ENCODE data around the gene RAB20. TPM values are rescaled to one million over a fixed set of nuclear protein-coding genes. Genes with fewer than 3 reads are reported as not detected.

Gene RAB20
- total RNA-seq, 1 experiment from 2014 or later: 14.3 TPM

DNA sequence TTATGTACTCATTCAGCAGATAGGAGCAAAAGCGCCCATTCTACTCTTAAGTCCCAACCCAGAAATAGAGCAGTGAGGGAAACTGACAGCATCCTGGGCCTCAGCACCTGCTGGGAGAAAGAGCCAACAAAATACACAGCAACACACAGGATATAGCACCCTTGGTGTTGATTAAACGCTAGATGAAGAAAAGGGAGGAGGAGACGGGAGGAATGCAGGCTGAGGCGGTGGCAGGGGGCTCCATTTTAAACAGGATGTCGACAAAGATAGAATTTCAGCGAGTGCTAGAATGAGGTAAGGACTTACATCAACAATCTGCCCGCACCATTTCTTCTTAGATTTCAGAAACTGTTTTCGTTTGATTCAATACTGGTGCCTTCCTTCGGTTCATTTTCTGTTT is 4.6 kb upstream of the RAB20 start:
- Mint-ChIP-seq H3K4me3 (no peak overlapping the region), H3K27me3 (ENCODE audit: low read depth) (peaks cover 6% of the 10 kb centered on the region), H3K36me3 (no peaks in the 10 kb centered on the region), H3K9me3 (peaks cover 9% of the 10 kb centered on the region), H3K4me1 (peaks cover 36% of the 10 kb centered on the region), H3K27ac (0 out of 2 replicates have a peak overlapping the region, but pooled peaks have one; percentile 84)
- CTCF ChIA-PET: interaction anchor here (1.3 kb wide), 1 partner anchor 110 kb away, joined by 4 read pairs; no protein-coding TSS in a partner anchor
- ATAC-seq (no peak), DNase-seq (ENCODE audit: low spot score) (no peak)
- POLR2A ChIA-PET: no interaction called here
- TF ChIP-seq, protein P1, sequence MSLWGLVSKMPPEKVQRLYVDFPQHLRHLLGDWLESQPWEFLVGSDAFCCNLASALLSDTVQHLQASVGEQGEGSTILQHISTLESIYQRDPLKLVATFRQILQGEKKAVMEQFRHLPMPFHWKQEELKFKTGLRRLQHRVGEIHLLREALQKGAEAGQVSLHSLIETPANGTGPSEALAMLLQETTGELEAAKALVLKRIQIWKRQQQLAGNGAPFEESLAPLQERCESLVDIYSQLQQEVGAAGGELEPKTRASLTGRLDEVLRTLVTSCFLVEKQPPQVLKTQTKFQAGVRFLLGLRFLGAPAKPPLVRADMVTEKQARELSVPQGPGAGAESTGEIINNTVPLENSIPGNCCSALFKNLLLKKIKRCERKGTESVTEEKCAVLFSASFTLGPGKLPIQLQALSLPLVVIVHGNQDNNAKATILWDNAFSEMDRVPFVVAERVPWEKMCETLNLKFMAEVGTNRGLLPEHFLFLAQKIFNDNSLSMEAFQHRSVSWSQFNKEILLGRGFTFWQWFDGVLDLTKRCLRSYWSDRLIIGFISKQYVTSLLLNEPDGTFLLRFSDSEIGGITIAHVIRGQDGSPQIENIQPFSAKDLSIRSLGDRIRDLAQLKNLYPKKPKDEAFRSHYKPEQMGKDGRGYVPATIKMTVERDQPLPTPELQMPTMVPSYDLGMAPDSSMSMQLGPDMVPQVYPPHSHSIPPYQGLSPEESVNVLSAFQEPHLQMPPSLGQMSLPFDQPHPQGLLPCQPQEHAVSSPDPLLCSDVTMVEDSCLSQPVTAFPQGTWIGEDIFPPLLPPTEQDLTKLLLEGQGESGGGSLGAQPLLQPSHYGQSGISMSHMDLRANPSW (CRISPR knock-in tag; conservative IDR thresholded peaks at IDR 0.05; ENCODE audit: low read depth): no peak
- TF ChIP-seq, protein P2, sequence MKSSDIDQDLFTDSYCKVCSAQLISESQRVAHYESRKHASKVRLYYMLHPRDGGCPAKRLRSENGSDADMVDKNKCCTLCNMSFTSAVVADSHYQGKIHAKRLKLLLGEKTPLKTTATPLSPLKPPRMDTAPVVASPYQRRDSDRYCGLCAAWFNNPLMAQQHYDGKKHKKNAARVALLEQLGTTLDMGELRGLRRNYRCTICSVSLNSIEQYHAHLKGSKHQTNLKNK (CRISPR knock-in tag; IDR thresholded peaks at IDR 0.05): no peak
- no peak for TF ChIP-seq SMAD4 (CRISPR knock-in tag; IDR thresholded peaks at IDR 0.05)
- TF ChIP-seq, protein P3, sequence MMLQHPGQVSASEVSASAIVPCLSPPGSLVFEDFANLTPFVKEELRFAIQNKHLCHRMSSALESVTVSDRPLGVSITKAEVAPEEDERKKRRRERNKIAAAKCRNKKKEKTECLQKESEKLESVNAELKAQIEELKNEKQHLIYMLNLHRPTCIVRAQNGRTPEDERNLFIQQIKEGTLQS (CRISPR knock-in tag; conservative IDR thresholded peaks at IDR 0.05): no peak
- TF ChIP-seq TP53 (CRISPR knock-in tag; IDR thresholded peaks at IDR 0.05): no peak

DNA sequence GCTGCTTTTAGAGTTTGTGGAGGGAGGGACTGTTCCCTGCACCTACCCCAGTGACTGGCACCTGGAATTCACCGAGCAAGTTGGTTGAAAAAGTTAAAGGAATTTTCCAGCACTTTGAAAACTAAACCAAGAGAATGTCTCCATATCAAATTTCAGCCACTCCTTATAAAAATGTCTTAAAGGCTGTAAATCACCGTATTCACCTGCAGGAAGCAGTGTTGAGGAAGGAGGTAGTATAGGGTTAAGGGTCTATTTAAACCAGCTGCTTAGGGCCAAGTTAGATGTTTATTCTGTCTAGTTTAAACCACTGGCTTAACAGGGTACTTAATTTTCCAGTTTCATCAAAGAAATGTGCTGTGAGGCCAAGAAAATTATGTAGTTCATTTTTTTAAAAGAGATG is 3.8 kb upstream of the RAB20 start:
- Mint-ChIP-seq H3K4me1 (peaks cover 43% of the 10 kb centered on the region), H3K27ac (no peak overlapping the region; the same call in 1 of the 2 replicates), H3K9me3 (peaks cover 9% of the 10 kb centered on the region), H3K4me3 (no peak overlapping the region), H3K36me3 (no peaks in the 10 kb centered on the region), H3K27me3 (ENCODE audit: low read depth) (peaks cover 12% of the 10 kb centered on the region)
- ChIA-PET CTCF (interaction anchor here (1.0 to 1.3 kb wide), 2 partner anchors 10 to 109 kb away, joined by 3 to 4 read pairs; no protein-coding TSS in a partner anchor), POLR2A (no interaction called here)
- no peak for TF ChIP-seq ZNF317 (CRISPR knock-in tag; IDR thresholded peaks at IDR 0.05; ENCODE audit: borderline replicate concordance, low read depth)
- TF ChIP-seq TEAD4 (CRISPR knock-in tag; IDR thresholded peaks at IDR 0.05): no peak
- no peak for TF ChIP-seq GRHL2 (CRISPR knock-in tag; IDR thresholded peaks at IDR 0.05; ENCODE audit: insufficient replicate concordance, severe bottlenecking)
- TF ChIP-seq GTF2I (CRISPR knock-in tag; conservative IDR thresholded peaks at IDR 0.05): no peak
- no peak for TF ChIP-seq NFE2L1 (CRISPR knock-in tag; IDR thresholded peaks at IDR 0.05)
- TF ChIP-seq, protein P4, sequence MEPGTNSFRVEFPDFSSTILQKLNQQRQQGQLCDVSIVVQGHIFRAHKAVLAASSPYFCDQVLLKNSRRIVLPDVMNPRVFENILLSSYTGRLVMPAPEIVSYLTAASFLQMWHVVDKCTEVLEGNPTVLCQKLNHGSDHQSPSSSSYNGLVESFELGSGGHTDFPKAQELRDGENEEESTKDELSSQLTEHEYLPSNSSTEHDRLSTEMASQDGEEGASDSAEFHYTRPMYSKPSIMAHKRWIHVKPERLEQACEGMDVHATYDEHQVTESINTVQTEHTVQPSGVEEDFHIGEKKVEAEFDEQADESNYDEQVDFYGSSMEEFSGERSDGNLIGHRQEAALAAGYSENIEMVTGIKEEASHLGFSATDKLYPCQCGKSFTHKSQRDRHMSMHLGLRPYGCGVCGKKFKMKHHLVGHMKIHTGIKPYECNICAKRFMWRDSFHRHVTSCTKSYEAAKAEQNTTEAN (CRISPR knock-in tag; IDR thresholded peaks at IDR 0.05): no peak
- TF ChIP-seq CREB1 (CRISPR knock-in tag; IDR thresholded peaks at IDR 0.05): no peak
- TF ChIP-seq KAT7 (CRISPR knock-in tag; IDR thresholded peaks at IDR 0.05; ENCODE audit: borderline replicate concordance): no peak
- no peak for TF ChIP-seq SOX15 (CRISPR knock-in tag; IDR thresholded peaks at IDR 0.05)
- ATAC-seq: peak; percentile 8; the same call in 1 of the 2 replicates
- DNase-seq (ENCODE audit: low spot score): no peak

DNA sequence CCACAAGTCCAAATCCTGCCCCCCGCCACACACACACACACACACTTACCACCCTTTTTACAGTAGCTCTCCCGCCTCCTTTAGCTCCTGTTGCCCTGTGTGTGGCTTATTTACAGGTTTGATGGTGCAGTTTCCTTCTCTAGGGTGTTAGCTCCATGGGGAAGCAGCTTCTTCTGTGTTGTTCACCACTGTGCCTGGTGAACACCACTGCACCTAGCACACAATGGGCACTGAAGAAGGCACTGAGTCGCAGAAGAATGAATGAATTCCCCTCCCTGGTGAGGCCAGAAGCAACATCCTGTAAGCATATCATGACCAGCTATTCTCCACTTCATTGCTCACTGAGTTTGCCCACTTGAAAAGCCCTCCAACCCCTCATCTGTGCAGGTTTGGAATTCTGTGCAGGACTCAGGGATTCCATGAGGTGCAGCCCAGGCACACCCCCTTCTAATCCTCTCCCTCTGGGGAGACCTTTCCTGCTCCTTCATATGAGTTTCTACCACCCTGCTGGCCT is 3.0 kb upstream of the RAB20 start:
- POLR2A ChIA-PET: no interaction called here
- Mint-ChIP-seq H3K4me1 (peaks cover 50% of the 10 kb centered on the region), H3K27me3 (ENCODE audit: low read depth) (peaks cover 15% of the 10 kb centered on the region), H3K9me3 (peaks cover 9% of the 10 kb centered on the region), H3K4me3 (no peak overlapping the region), H3K36me3 (no peaks in the 10 kb centered on the region), H3K27ac (no peak overlapping the region; the same call in 1 of the 2 replicates)
- ATAC-seq (no peak), DNase-seq (ENCODE audit: low spot score) (no peak)
- CTCF ChIA-PET: interaction anchor here (1.3 to 1.6 kb wide), 2 partner anchors 13 to 108 kb away, joined by 3 read pairs; no protein-coding TSS in a partner anchor
- TF ChIP-seq ZNF396 (CRISPR knock-in tag; IDR thresholded peaks at IDR 0.05; ENCODE audit: borderline replicate concordance) (no peak), NR2C2 (CRISPR knock-in tag; IDR thresholded peaks at IDR 0.05) (no peak), OVOL2 (CRISPR knock-in tag; IDR thresholded peaks at IDR 0.05; ENCODE audit: borderline replicate concordance) (no peak), TEAD1 (CRISPR knock-in tag; IDR thresholded peaks at IDR 0.05) (no peak), NR1H2 (CRISPR knock-in tag; IDR thresholded peaks at IDR 0.05) (no peak), CREB1 (CRISPR knock-in tag; IDR thresholded peaks at IDR 0.05) (no peak), ELF4 (CRISPR knock-in tag; IDR thresholded peaks at IDR 0.05; ENCODE audit: low read depth) (no peak), SP1 (CRISPR knock-in tag; conservative IDR thresholded peaks at IDR 0.05) (no peak)
- TF ChIP-seq, protein P5, sequence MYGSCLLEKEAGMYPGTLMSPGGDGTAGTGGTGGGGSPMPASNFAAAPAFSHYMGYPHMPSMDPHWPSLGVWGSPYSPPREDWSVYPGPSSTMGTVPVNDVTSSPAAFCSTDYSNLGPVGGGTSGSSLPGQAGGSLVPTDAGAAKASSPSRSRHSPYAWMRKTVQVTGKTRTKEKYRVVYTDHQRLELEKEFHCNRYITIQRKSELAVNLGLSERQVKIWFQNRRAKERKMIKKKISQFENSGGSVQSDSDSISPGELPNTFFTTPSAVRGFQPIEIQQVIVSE (CRISPR knock-in tag; IDR thresholded peaks at IDR 0.05; ENCODE audit: borderline replicate concordance): no peak
- TF ChIP-seq, protein P6, sequence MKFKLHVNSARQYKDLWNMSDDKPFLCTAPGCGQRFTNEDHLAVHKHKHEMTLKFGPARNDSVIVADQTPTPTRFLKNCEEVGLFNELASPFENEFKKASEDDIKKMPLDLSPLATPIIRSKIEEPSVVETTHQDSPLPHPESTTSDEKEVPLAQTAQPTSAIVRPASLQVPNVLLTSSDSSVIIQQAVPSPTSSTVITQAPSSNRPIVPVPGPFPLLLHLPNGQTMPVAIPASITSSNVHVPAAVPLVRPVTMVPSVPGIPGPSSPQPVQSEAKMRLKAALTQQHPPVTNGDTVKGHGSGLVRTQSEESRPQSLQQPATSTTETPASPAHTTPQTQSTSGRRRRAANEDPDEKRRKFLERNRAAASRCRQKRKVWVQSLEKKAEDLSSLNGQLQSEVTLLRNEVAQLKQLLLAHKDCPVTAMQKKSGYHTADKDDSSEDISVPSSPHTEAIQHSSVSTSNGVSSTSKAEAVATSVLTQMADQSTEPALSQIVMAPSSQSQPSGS (CRISPR knock-in tag; IDR thresholded peaks at IDR 0.05; ENCODE audit: borderline replicate concordance, low read depth): no peak
- TF ChIP-seq, protein P2 (CRISPR knock-in tag; IDR thresholded peaks at IDR 0.05): no peak
- TF ChIP-seq, protein P7, sequence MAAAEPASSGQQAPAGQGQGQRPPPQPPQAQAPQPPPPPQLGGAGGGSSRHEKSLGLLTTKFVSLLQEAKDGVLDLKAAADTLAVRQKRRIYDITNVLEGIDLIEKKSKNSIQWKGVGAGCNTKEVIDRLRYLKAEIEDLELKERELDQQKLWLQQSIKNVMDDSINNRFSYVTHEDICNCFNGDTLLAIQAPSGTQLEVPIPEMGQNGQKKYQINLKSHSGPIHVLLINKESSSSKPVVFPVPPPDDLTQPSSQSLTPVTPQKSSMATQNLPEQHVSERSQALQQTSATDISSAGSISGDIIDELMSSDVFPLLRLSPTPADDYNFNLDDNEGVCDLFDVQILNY (CRISPR knock-in tag; IDR thresholded peaks at IDR 0.05): no peak
